ENCODE data around the gene DIS3L2. TPM values are rescaled to one million over a fixed set of nuclear protein-coding genes. Genes with fewer than 3 reads are reported as not detected.
"Not testable (repeated sequence)": the region's sequence is repeated elsewhere in the genome, so short reads cannot be mapped to it uniquely, and the experiment has no call there.

DIS3L2 gene
- polyA plus RNA-seq, 4 donors = 31.2 to 37.7 (median 34.6) TPM

DNA sequence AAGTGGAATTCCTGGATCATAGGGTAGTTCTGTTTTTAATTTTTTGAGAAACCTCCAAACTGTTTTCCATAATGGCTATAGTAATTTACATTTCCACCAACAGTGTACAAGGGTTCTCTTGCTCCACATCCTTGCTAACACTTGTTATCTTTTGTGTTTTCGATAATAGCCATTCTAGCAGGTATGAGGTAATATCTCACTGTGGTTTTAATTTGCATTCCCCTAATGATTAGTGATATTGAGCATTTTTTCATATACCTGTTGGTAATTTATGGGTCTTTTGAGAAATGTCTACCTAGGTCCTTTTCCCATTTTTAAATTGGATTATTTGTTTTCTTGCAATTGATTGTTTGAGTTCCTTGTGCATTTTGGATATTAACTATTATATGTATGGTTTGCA lies 39.6 kb downstream of the DIS3L2 start:
- no peak for DNase-seq (ENCODE audit: low read depth in 4 of 4, low spot score in 3 of 4)

DNA sequence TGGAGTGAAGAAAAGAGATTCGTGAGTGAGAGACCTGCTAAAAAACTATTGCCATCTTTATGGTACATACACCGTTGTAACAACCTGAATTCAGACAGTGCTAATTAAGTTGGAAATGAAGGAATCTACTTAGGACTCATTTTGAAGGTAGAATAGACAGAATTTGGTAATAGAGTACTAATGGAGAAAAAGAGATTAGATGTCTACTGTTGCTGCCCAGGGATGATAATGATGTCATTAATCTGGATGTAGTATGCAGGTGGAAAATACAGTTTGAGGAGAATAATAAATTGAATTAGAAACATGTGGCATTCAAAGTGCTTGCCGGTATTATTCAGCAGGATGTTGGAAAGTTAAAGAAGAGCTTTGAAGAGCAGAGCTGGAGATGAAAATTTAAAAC lies 44.7 kb downstream of the DIS3L2 start:
- DNase-seq (ENCODE audit: low read depth in 4 of 4, low spot score in 3 of 4) = no peak

DNA sequence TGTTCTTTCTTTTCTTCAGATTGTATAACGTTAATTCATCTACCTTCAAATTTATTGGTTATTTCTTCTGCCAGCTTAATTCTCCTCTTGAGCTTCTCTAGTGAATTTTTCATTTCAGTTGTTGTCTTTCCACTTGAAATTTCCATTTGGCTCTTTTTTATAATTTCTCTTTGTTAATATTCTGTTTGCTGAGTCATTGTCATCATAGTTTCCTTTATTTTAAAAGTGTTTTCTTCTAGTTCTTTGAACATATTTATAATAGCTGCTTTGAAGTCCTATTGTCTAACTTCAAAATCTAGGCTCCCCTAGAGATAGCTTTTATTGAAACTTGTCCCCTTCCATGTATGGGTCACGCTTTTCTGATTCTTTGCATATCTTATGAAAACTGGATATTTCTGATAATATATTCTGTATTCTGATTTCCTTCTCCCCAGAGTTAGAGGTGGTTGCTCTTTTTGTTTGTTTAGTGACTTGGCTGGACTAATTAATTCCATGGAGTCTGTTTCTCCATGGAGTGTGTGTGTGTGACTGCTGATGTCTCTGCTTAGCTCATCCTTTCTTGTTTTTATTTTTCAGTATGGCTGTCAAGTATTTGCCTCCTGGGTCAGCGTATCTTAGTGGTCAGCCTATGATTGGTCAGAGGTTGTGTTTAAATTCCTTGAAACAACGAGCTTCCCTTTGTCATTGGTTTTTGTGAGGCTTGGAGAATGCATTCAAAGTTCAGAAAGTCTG lies 47.6 kb downstream of the DIS3L2 start:
- no peak for DNase-seq (ENCODE audit: low read depth in 4 of 4, low spot score in 3 of 4)

DNA sequence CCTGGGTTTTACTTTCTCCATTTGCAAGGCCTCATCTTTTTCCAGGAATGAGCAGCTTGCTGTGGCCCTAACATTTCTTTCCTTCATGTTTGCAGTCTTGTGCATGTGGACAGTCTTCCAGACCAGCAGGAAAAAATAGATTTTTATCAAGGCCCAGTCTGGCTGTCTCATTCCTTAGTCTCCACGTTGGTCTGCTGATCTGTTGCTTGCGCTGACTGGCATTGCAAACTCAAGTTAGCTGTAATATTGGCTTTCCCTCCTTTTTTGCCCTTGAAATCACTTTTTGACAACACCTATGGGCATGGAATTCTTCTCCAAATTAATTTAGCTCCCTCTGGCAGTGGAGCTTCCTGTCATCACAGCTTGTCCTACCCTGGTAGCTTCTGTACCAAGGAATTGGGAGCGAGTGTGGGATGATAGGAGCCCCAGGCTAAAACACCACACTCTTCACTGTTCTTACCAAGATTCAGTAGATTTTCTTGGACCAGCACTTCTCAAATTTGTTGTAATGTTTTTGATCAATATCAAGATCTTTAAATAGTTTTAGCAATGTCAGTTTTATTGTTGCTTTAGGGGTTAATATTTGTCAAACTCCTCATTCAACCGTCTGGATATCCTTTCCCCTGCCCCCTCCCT lies 48.2 kb downstream of the DIS3L2 start:
- DNase-seq (ENCODE audit: low read depth in 4 of 4, low spot score in 3 of 4) = no peak

DNA sequence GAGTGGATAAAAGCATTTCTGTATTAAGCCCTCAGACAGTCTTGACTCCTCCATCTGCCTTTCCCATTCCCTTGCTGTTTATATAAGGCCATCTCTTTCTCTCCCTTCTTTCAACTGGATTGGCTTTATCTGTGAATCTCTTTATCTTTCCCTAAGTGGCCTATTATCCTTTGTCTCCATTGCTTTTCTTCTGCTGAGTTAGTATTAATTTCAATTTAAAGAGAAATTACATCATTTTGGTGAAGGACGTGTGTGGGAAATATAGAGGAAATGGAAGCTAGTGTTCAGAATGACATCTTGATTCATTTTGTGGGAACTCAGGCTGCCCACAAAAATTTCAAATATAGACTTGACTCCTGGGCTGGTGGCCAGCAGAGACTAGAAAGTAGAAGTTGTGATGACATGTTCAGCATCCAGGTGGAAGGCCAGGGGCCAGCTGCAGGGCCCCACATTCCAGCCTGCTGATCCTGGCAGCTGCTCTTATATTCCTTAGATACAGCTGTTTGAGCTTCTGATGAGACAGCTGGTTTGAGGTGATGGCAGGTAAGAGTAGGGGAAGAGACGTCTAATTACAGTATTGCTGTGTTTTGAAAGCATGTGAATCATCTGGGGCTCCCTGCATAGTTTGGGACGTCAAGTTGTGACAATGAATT lies 52.3 kb downstream of the DIS3L2 start:
- DNase-seq (ENCODE audit: low read depth in 4 of 4, low spot score in 3 of 4) = no peak

DNA sequence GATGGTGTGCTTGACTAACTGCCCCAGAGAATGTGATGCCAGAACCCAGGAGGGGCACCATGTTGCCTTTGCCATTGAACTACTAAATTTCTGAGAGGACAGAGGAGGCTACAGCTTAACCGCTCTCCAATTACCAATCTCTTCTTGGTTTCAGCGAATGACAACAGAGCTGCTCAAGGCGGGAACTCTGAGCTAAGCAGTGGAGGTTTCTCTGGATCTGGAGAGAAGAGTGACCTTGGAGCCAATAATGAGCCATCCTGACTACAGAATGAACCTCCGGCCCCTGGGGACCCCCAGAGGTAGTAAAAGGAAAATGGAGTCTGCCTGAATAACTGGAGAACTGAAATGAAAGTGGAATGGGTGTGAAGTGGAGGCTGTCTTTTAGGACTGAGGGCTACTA lies 53.2 kb downstream of the DIS3L2 start:
- DNase-seq (ENCODE audit: low read depth in 4 of 4, low spot score in 3 of 4) = no peak

DNA sequence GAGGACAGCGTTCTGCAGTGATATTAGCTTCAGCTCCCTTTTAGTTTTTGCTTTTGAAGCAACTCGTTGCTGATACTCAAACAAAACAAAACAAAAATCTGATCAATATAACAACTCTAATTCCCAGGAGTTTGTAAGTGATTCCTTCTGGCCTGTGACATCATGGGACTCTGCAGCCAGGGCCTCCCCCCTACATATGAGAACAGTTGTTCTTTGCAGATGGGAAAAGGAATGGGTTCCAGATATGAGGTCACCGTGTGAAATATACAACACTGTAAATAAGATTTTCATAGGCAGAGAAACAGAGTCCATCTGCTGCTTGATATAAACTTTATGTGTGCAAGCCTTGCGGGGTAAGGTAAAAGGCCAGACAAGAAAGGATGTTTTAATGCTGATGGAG lies 56.7 kb downstream of the DIS3L2 start:
- no peak for DNase-seq (ENCODE audit: low read depth in 4 of 4, low spot score in 3 of 4)

DNA sequence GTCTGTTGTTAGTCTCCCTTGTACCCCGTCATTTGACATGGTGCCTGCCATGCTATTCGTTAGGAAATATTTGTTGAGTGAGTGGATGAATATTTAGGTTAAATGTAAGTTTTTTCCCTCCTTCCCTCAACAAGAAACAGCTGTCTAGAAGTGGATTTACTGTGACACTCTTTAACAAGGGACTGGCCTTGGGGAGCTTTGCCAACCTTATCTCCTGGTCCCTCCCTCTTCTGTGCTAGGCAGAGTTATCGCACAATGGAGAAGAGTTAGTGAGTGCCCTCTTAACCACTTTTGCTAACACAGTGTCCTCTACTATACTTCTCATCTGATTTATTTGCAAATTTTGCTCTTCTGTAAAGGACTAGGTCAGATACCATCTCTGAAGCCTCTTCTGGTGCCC lies 61.2 kb downstream of the DIS3L2 start:
- DNase-seq (ENCODE audit: low read depth in 4 of 4, low spot score in 3 of 4) = no peak

DNA sequence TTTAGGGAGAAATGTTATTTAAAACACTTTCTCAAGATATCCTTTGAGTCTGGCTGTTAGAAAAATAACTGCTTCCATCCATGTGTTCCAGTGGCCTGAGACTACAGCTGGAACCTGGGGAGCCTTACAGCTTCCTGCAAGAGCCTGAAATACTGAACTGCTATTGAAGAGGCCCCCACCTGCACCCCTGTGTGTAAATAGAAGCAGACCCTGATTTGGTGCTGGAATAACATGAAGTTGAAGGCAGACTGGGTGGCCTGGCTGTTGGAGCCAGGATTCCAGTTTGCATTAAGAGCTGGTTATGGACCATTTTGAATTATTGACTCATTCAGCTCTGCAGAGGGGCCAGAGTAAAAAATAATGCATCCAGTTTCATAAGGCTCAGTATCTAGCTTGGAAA lies 61.9 kb downstream of the DIS3L2 start:
- DNase-seq (ENCODE audit: low read depth in 4 of 4, low spot score in 3 of 4) = no peak

DNA sequence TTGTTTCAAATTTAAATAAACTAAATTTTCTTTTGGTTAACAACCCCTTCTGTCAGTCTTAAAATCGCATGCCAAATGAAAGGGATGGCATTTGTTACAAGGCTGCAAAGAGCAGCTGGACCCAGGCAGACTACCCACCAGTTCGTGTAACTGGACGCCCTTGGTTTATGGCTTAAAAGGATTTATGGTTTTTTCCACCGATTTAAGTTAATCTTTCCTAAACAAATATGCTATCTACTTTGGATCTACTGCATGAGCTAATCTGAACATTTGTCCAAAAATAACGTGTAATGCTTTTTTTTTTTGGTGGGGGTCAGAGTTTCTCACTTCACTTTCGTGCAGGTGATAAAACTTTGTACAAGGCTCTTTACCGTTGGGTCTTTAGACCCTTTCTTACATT lies 62.9 kb downstream of the DIS3L2 start:
- DNase-seq (ENCODE audit: low read depth in 4 of 4, low spot score in 3 of 4) = no peak

DNA sequence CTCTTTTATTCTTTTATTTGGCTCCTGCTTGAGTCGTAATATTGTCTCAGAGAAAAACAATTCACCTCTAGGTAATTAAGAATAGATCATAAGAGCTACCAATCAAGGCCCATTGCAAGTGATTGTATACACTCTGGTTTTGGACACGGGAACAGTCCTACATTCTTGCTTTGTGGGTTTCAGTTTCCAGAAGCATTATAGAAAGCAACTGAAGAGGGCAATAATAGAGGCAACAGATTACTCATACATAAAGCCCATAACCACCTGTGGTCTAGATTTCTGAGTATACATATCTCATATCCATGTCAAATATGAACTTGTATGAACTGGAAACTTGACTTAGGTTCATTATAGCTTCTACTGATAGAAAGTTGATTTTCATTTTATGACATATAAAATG lies 65.4 kb downstream of the DIS3L2 start:
- no peak for DNase-seq (ENCODE audit: low read depth in 4 of 4, low spot score in 3 of 4)

DNA sequence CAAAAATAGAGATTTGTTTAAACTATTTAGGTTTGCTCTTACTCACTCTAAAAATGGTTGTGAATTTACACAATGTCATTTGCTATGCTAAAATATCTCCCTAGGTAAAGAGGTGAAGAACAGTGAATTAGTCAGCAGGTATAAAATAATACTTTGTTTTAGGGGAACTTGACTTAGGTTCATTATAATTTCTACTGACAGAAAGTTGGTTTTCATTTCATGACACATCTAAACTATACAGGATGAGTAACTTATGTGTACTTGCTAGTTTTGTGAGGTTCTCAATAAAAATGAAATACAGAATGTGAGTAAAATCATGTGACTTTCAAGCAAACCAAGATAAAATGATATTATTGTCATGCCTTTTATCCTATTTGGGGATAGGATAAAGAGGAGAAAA lies 66.0 kb downstream of the DIS3L2 start:
- no peak for DNase-seq (ENCODE audit: low read depth in 4 of 4, low spot score in 3 of 4)

DNA sequence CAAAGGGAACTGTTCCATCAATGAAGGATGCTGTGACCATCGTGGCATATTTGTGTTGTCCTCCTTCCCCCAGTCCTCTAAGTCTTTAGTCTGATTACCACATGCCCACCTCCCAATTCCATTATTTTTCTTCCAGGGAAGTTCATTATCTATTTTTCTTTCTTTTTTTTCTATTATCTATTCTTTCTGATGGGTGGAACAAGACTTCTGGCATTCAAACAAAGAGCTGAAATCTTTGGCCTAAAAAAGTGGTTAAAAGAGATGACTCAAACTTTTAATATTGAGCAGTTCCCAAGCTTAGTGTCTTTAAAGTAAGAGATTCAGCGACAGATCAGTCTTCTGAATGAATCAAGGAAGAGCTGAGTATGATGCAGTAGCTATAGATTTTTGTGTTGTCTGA lies 66.6 kb downstream of the DIS3L2 start:
- DNase-seq (ENCODE audit: low read depth in 4 of 4, low spot score in 3 of 4) = no peak

DNA sequence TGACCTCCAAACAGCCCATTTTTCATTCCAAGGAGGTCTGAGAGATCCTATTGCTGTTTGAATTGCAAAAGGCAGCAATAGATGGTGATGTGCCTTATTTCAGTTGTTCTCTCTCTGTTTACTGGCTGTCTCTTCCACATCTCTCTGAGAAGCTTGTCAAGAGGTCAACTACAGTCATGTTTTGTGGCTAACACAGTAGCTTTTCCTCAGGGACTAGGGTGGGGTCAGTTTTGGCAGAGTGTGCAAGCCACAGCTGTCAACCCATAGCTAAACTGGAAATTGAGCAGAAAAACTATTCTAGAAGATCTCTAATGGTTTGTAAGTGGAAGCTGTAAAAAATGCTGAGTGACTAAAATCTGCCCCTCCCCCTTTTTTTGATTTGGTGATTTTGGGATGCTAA lies 67.1 kb downstream of the DIS3L2 start:
- DNase-seq (ENCODE audit: low read depth in 4 of 4, low spot score in 3 of 4) = no peak

DNA sequence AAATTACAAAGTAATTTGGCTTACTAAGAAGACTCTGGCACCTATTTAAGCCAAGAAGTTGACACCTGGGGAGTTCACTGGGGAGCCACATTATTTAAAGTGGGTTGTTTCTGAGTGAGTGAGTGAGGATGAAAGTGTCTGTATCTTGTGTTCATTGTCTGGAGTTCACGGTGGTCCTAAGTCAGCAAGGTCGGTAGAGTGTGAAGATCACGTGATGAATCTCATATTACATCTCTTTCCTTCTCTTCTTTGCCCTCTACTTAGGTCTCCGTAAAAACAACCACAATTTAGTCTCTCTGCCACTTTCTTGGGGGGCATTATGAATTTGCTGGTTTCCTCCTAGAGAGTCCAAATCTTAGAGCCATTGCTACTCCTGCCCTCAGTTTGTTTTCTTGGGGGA lies 67.8 kb downstream of the DIS3L2 start:
- no peak for DNase-seq (ENCODE audit: low read depth in 4 of 4, low spot score in 3 of 4)

DNA sequence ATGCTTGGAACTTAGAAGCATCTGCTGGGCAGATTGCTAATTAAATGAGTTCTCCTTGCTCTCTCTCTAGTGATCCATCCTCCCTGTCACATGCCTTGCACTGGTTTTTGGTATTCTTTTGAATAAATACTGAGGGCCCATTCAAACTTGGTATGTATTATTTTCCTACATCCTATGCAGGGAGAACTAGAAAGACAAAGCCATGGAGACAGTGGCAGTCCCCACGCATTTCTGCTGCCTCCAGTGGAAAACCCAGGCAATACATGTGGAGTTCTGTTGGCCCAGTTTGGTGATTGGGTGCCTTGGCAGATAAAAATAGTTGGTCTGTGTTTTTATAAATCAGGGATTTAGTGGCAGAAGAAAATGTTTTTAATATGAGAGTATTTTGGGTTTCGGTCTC lies 68.7 kb downstream of the DIS3L2 start:
- DNase-seq (ENCODE audit: low read depth in 4 of 4, low spot score in 3 of 4) = no peak

DNA sequence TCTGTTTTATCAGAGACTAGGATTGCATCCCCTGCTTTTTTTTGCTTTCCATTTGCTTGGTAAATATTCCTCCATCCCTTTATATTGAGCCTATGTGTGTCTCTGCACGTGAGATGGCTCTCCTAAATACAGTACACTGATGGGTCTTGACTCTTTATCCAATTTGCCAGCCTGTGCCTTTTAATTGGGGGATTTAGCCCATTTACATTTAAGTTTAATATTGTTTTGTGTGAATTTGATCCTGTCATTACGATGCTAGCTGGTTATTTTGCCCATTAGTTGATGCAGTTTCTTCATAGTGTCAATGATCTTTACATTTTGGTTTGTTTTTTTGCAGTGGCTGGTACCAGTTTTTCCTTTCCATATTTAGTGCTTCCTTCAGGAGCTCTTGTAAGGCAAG lies 73.8 kb downstream of the DIS3L2 start:
- DNase-seq (ENCODE audit: low read depth in 4 of 4, low spot score in 3 of 4) = not testable (repeated sequence)

DNA sequence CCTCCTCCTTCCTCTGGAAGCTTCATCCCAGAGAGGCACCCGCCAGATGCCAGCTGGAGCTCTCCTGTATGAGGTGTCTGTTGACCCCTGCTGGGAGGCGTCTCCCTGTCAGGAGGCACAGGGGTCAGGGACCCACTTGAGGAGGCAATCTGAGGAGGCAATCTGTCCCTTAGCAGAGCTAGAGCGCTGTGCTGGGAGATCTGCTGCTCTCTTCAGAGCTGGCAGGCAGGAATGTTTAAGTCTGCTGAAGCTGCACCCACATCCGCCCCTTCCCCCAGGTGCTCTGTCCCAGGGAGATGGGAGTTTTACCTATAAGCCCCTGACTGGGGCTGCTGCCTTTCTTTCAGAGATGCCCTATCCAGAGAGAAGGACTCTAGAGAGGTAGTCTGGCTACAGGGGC lies 75.4 kb downstream of the DIS3L2 start:
- not testable (repeated sequence) for DNase-seq (ENCODE audit: low read depth in 4 of 4, low spot score in 3 of 4)

DNA sequence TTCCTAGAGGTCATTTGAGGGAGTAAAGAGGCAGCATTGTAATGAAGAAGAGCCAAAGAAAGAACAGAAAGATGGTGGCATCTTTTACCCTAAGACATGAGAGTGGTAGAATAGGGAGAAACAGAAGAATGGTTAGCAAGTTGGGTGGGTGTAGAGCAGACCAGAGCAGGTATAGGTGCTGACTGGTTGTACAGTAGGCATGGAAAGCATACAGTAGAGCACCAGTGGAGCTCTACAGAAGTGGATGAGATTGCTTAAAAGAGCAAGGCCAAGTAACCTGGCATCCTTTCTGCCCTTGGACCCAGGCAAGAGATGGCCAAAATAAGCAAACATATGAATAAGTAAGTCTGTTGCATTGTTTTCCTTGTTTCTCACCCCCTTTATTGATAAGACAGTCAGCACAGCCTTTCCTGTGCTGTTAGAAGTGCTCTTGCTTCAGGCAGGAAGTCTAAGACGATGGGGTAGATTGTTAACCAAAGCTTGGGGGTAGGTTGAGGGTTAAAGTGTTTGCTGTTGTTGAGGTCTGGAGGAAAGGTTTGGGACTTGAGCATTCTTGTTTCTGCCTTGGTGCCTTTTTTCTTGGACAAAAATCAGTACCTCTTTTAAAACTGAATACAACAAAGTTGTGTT lies 76.9 kb downstream of the DIS3L2 start:
- DNase-seq (ENCODE audit: low read depth in 4 of 4, low spot score in 3 of 4) = no peak

DNA sequence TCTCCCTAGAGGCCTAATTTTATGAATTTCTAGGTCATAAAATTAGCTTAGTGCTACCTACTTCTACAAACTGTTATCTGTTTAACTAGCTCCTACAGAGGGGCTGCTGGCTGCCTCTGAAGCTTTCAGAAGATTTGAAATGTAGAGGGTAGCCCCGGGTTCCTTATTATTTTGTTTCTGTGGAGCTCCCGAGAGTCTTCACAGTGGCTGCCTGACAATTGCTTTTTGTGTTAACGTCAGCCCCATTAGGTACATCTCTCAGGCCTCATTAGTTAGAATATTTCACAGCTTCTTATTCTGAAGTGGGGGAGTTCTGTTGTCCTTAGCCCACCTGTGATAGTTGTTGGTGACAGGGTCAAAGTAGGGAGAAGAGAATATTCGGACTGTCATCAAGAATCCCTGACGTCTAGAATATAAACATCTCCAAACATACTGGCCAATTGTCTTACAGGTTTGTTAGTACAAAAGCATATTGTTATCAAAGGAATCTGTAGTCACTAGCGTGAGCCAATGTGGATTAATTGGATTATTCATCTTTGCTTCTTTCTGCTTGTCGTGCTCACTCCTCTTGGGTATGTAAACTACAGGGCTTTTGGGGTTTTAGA lies 77.5 kb downstream of the DIS3L2 start:
- DNase-seq (ENCODE audit: low read depth in 4 of 4, low spot score in 3 of 4) = no peak

DNA sequence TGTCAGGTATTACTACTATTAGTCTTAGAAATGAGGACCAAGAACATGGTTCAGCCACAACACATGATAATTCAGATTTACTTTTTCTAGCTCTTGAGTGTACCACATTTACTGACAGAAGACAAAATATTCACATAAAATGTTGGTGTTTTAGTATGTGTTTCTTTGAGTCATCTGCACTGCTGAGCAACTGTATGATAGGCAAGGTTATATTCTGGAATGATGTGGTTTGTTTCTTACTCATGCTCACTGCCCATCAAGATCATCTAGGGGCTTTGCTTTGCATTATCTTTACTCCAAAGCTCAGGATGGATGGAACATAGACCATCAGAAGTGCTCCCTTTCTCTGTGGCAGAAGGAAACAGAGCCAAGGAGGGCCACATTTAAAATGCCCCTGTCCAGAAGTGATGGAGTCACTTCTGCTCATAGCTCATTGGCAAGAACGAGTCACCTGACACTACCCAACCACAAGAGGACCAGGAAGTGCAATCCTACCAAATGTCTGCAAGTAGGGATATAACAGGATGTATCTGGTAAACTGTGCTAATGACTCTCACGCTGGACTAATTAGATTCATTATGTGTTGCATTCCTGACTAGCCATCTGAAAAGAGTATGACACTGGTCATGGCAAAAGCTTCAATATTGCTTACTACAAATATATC lies 81.5 kb downstream of the DIS3L2 start:
- no peak for DNase-seq (ENCODE audit: low read depth in 4 of 4, low spot score in 3 of 4)
